Measurements from ENCODE around the gene RUNX2.

DNA sequence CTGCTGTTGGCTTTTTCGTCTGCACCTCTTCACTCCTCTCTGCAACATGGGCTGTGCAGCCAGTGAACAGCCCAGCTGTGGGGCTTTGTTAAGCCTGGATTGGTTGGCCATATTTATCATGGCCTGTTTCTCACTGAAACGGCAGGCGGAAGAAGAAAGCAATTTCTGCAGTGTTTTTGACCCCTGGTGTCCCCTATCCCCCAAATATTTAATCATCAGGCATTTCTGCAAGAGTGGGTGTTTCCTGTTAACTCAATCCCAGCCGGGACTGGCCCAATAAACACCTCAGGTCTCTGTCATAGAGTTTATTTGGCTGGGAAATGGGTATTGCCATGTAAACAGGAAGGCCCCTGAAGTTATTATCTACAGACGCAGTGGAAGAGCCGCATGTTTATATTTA, 224.4 kb downstream of the RUNX2 start:
- no peak for TF ChIP-seq CTCF (IDR thresholded peaks at IDR 0.05)
- TF ChIP-seq POLR2A (IDR thresholded peaks at IDR 0.05), result no peak

All from esophagus squamous epithelium (tissue), 4 donors.